Measurements from ENCODE around the gene SH3PXD2A.

The SH3PXD2A gene

DNA sequence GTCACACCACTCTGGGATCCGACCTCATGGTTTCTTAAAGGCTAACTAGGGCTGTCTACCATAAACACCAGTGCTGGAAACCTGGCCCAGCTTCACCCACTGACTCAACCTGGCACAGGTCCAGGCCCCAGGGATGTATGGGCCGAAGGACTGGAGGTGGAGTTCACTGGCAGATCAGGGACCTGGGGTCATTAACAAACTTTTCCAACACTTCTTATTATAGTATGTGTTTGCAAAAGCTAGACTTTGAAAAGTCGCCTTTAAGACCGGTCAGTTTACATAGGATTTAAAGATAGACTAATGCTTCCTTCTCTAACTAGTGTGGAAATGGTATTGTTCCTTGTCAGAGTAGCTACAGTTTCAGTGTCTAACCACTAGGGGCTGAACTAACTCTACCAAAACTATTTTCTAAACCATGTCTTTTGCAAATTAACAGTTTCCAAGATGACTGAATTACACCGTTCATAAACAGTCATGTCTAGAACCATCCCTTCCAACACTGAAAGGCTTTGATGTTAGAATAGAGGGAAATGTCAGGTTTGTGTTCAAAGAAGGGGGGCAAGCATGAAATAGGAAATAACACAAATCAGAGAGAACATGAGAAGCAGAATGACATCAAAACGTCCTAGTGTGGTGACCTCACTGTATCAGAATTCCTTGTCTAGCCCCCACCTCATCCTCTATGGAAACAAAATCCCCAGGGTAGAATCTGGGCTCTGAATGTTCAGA lies 32.9 kb upstream of the SH3PXD2A start:
- Histone ChIP-seq H3K9ac (ENCODE audit: low read depth, low read length) (no peak overlapping the region), H3K36me3 (ENCODE audit: control insufficient read depth, insufficient read depth, low read length) (no peaks in the 10 kb centered on the region), H3K27me3 (ENCODE audit: control insufficient read depth, insufficient read depth, low read length) (no peaks in the 10 kb centered on the region), H3K4me3 (ENCODE audit: low read depth, low read length) (no peak overlapping the region), H3K9me3 (ENCODE audit: control insufficient read depth, insufficient read depth, low read length) (no peaks in the 10 kb centered on the region), H3K4me1 (ENCODE audit: control insufficient read depth, insufficient read depth, low read length) (no peaks in the 10 kb centered on the region)

DNA sequence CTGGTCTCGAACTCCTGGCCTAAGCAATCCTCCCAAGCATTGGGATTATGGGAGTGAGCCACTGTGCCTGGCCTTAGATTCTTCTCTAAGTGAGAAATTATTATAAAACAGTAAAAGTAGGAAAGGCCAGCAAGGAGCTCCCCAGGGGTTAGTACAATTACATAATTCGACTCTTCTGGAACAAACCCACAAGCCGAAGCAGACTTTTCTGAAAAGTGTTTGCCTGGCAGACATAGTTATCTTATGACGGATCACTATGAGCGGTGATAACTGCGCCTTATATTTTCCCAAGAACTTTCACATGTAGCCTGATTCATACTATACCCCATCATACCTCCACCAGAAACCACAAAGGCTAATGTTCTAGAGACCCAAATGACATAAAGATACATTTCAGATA lies 30.2 kb upstream of the SH3PXD2A start:
- Histone ChIP-seq H3K9ac (ENCODE audit: low read depth, low read length) (no peak overlapping the region), H3K36me3 (ENCODE audit: control insufficient read depth, insufficient read depth, low read length) (no peaks in the 10 kb centered on the region), H3K4me1 (ENCODE audit: control insufficient read depth, insufficient read depth, low read length) (no peaks in the 10 kb centered on the region)

DNA sequence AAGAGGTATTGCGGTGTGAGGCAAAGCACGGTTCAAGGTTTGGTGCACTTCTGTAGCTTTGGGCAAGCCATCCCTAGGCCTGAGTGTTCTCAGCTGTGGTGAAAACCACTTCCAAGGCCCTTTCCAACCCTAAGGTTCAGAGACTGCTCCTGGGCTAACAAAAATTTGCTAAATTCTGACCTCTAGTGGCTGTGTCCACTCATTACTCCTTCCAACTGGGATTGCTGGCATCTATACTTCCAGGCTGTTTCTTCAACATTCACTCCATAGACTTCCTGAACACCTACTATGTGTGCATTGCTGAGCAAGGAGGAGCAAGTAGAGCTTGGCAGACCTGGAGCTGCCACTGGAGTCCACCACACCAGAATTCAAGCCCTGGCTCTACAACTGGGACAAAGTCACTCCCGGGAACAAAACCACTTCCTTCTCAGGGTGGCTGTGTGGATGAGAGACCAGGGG lies 29.3 kb upstream of the SH3PXD2A start:
- Histone ChIP-seq H3K27me3 (ENCODE audit: control insufficient read depth, insufficient read depth, low read length) (no peaks in the 10 kb centered on the region), H3K9ac (ENCODE audit: low read depth, low read length) (no peak overlapping the region), H3K4me3 (ENCODE audit: low read depth, low read length) (no peak overlapping the region), H3K4me1 (ENCODE audit: control insufficient read depth, insufficient read depth, low read length) (no peaks in the 10 kb centered on the region), H3K36me3 (ENCODE audit: control insufficient read depth, insufficient read depth, low read length) (no peaks in the 10 kb centered on the region), H3K9me3 (ENCODE audit: control insufficient read depth, insufficient read depth, low read length) (no peaks in the 10 kb centered on the region)

More for the DNA sequence above, 30.2 kb upstream of the SH3PXD2A start:
- H3K9me3 ChIP-seq (ENCODE audit: control insufficient read depth, insufficient read depth, low read length), result no peaks in the 10 kb centered on the region
- no peaks in the 10 kb centered on the region for H3K27me3 ChIP-seq (ENCODE audit: control insufficient read depth, insufficient read depth, low read length)
- H3K4me3 ChIP-seq (ENCODE audit: low read depth, low read length), result no peak overlapping the region

DNA sequence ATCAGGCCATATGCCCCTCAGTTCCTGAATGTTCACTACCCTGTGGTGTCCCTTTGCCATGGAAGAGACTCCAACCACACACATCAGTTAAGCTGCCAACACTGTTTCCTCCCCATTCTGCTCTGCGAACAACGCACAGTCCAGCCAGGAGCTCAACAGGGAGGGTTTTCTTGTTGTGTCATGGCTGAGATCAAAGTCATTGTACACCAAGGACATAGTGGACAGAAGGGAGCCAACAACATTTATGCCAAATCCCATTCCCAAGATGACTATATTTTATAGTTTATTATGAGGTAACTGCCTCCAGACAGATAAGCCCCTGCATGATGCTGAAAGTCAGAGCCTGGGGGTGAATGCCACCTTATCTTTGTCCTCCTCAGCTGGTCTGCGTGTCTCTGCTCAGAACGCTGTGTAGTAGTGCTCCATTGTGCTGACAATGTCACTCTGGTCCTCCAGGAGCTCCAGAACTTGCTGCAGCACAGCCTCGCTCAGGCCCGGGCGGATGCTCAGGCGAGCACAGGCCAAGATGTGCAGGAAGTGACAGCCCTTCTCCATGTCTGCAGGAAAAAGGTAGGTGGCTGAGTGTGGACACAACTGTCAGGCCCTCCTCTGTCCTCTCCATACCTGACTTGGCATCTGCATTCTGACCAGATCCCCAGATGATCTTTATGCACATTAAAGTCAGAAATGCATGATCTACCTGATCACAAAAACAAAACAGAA lies 27.1 kb upstream of the SH3PXD2A start:
- no peaks in the 10 kb centered on the region for H3K36me3 ChIP-seq (ENCODE audit: control insufficient read depth, insufficient read depth, low read length)
- no peaks in the 10 kb centered on the region for H3K4me1 ChIP-seq (ENCODE audit: control insufficient read depth, insufficient read depth, low read length)
- H3K9ac ChIP-seq (ENCODE audit: low read depth, low read length), result no peak overlapping the region
- H3K4me3 ChIP-seq (ENCODE audit: low read depth, low read length), result no peak overlapping the region
- no peaks in the 10 kb centered on the region for H3K9me3 ChIP-seq (ENCODE audit: control insufficient read depth, insufficient read depth, low read length)
- no peaks in the 10 kb centered on the region for H3K27me3 ChIP-seq (ENCODE audit: control insufficient read depth, insufficient read depth, low read length)

DNA sequence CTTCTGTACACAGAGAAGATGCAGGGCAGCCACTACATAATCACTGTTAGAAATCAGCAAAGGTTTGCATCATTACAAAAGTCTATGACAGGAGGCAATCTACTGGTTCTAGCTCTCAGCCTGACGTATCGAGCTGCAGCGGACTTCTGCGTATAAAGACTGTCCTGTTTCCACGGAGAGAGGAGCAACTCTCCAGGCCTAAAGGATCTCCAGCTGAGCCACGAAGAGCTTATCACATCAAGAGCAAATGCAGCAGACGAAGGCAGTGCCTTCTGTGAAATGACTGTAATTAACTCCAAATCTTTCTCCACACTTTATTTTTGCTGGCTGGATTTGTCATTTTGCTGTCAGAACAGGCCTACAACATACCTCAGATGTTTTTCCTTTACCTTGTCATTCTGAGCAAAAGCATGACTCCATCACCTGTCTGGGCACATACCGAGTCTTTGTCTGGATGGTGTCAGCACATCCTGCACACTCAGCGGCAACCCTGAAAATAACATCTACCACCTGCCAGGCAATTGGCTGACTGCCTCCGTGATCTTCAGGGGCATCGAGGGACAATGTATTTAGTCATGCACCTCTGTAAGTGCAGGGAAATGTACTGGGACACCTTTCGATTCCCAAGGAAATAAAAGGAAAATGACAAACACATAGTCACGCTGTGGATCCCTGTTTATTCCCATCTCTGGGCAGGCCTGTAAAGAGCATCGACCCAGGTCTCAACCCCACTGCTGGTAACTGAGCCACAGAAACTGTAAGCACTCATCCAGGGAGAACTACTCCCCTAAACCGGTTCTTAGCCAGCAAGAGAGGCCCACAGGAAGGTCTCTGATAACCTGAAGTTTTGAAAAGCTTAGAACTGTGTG lies 26.3 kb upstream of the SH3PXD2A start:
- Histone ChIP-seq H3K4me1 (ENCODE audit: control insufficient read depth, insufficient read depth, low read length) (no peaks in the 10 kb centered on the region), H3K4me3 (ENCODE audit: low read depth, low read length) (no peak overlapping the region), H3K9ac (ENCODE audit: low read depth, low read length) (no peak overlapping the region), H3K27me3 (ENCODE audit: control insufficient read depth, insufficient read depth, low read length) (no peaks in the 10 kb centered on the region), H3K36me3 (ENCODE audit: control insufficient read depth, insufficient read depth, low read length) (no peaks in the 10 kb centered on the region), H3K9me3 (ENCODE audit: control insufficient read depth, insufficient read depth, low read length) (no peaks in the 10 kb centered on the region)

DNA sequence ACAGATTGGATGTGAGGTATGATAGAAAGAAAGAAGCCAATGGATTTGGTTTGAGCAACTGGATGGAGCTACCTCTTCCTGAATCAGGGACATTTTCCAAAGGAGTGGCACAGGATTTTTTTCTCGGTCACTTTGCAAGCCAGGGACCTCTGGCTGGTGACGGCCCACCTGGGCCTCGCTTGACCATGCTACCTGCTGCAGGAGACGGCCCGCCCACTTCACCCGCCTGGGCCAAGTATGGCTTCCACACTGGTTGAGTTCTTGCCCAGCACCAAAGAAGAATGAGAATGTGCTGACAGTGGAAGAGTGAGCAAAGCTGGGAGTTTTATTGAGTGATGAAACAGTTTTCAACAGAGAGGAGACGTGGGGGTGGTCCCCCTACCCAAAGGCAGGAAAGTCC lies 24.5 kb upstream of the SH3PXD2A start:
- no peaks in the 10 kb centered on the region for H3K27me3 ChIP-seq (ENCODE audit: control insufficient read depth, insufficient read depth, low read length)
- no peak overlapping the region for H3K9ac ChIP-seq (ENCODE audit: low read depth, low read length)
- H3K4me3 ChIP-seq (ENCODE audit: low read depth, low read length), result no peak overlapping the region
- H3K36me3 ChIP-seq (ENCODE audit: control insufficient read depth, insufficient read depth, low read length), result no peaks in the 10 kb centered on the region
- no peaks in the 10 kb centered on the region for H3K4me1 ChIP-seq (ENCODE audit: control insufficient read depth, insufficient read depth, low read length)
- no peaks in the 10 kb centered on the region for H3K9me3 ChIP-seq (ENCODE audit: control insufficient read depth, insufficient read depth, low read length)

DNA sequence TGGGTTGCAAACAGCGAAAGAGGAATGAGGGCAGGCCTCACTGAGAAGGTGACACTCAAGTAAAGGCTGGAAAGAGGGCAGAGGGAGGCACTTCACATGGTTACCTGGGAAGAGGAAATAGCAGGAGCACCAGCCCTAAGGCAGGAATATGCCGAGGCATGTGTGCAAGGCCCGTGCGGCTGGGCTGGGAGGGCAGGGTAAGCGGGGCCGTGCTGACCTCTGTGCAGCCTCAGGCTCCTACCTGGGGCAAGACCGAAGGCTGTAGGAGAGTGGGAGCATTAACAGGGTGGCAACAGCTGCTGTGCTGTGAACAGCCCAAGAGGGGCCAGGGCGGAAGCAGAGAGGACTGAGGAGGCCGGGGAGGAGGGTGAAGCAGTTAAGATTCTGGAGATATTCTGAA lies 24.0 kb upstream of the SH3PXD2A start:
- no peak overlapping the region for H3K9ac ChIP-seq (ENCODE audit: low read depth, low read length)
- H3K4me3 ChIP-seq (ENCODE audit: low read depth, low read length), result no peak overlapping the region
- H3K27me3 ChIP-seq (ENCODE audit: control insufficient read depth, insufficient read depth, low read length), result no peaks in the 10 kb centered on the region
- no peaks in the 10 kb centered on the region for H3K9me3 ChIP-seq (ENCODE audit: control insufficient read depth, insufficient read depth, low read length)
- no peaks in the 10 kb centered on the region for H3K4me1 ChIP-seq (ENCODE audit: control insufficient read depth, insufficient read depth, low read length)
- no peaks in the 10 kb centered on the region for H3K36me3 ChIP-seq (ENCODE audit: control insufficient read depth, insufficient read depth, low read length)

DNA sequence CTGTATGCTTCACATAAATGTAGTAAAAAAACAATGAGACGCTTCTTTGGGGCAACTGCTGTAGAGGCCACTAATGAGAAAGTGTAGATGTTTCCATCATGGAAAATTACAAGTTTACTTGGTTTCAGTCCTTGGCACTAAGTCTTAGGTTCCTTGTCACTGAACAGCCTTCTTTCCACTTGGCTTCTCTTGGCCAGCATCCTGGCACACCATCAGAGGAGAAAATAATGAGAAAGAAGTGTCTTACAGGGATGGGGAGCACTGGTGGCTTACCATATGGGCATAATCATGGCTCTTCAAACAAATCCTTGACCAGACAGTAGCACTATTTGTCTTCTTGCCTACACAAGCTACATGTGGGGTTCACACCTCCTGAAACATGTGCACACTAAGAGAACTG lies 22.5 kb upstream of the SH3PXD2A start:
- H3K4me3 ChIP-seq (ENCODE audit: low read depth, low read length), result no peak overlapping the region
- H3K27me3 ChIP-seq (ENCODE audit: control insufficient read depth, insufficient read depth, low read length), result no peaks in the 10 kb centered on the region
- no peak overlapping the region for H3K9ac ChIP-seq (ENCODE audit: low read depth, low read length)
- no peaks in the 10 kb centered on the region for H3K4me1 ChIP-seq (ENCODE audit: control insufficient read depth, insufficient read depth, low read length)
- no peaks in the 10 kb centered on the region for H3K9me3 ChIP-seq (ENCODE audit: control insufficient read depth, insufficient read depth, low read length)
- H3K36me3 ChIP-seq (ENCODE audit: control insufficient read depth, insufficient read depth, low read length), result no peaks in the 10 kb centered on the region

DNA sequence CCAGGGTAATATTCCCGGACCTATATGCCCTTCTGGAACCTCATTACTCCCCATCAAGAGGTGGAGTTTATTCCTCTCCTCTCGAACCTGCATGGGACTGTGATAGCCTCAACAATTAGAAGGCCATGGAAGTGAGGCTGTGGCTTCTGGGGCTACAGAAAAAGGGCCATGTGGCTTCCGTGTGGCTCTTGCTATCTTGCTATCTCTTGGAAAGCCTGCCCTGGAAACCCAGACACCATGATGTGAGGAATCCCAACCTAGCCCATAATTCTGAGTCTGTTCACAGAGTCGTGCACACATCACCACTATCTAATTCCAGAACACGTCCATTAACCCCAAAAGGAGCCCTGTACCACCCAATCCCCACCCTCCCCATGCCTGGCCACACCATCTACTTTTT lies 20.8 kb upstream of the SH3PXD2A start:
- no peaks in the 10 kb centered on the region for H3K27me3 ChIP-seq (ENCODE audit: control insufficient read depth, insufficient read depth, low read length)
- no peak overlapping the region for H3K4me3 ChIP-seq (ENCODE audit: low read depth, low read length)

DNA sequence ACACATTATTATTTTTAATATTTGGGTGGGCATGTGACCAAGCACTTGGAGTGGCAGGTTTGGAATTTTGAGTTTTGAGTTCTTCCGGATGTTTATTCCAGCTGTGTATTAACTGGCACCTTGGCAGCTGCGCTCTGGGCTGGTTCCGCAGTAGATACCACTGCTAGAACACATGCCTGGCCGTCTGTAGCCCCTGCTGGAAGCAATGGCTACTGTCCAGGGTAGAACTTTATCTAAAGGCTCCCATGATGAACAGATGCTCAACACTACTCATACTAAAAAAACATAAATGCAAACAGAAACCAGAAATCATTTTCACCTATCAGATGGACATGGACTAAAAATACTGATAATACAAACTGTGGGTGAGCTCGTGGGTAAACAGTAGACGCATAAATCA lies 19.4 kb upstream of the SH3PXD2A start:
- no peaks in the 10 kb centered on the region for H3K27me3 ChIP-seq (ENCODE audit: control insufficient read depth, insufficient read depth, low read length)

More for the DNA sequence above, 20.8 kb upstream of the SH3PXD2A start:
- H3K9ac ChIP-seq (ENCODE audit: low read depth, low read length), result no peak overlapping the region
- no peaks in the 10 kb centered on the region for H3K36me3 ChIP-seq (ENCODE audit: control insufficient read depth, insufficient read depth, low read length)
- no peaks in the 10 kb centered on the region for H3K4me1 ChIP-seq (ENCODE audit: control insufficient read depth, insufficient read depth, low read length)
- H3K9me3 ChIP-seq (ENCODE audit: control insufficient read depth, insufficient read depth, low read length), result no peaks in the 10 kb centered on the region

DNA sequence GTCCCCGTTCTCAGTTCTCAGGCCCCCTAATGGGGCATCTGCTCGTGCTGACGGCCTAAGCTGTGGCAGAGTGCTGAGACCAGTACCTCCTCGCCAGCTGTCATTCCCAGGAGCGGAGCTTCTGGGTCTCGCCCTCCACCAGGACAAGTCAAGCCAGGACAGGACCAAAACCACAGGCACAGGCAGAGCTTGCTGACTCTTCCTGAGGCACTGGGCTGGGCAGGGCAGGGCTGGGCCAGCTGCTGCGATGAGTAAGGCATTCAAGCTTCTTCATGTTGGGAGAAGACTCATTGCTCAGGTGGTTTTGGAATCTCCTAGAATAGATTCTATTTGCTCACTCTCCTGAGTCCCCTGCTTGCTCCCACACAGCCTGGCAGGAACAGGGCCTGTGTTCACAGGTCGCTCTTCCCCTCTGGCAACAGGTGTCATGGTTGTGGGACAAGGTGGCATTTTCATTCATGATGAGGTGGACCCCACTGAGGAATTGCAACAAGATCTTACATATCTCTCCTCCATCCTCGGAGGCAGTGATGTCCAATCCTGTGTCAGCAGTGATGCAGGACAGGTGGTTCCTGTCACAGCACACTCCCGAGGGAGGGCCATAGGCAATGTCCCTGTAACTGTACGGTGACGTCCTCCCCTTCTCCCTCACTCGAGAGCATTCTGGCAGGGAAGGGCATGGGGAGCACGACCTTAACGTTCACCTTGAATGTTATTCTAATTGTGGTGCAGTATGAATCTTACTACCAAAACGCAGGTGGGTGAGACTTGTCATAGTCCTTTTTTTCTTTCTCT lies 17.0 kb upstream of the SH3PXD2A start:
- Histone ChIP-seq H3K4me1 (ENCODE audit: control insufficient read depth, insufficient read depth, low read length) (peaks cover 3% of the 10 kb centered on the region), H3K9me3 (ENCODE audit: control insufficient read depth, insufficient read depth, low read length) (no peaks in the 10 kb centered on the region), H3K9ac (ENCODE audit: low read depth, low read length) (no peak overlapping the region)

More for the DNA sequence above, 19.4 kb upstream of the SH3PXD2A start:
- no peaks in the 10 kb centered on the region for H3K36me3 ChIP-seq (ENCODE audit: control insufficient read depth, insufficient read depth, low read length)
- H3K9me3 ChIP-seq (ENCODE audit: control insufficient read depth, insufficient read depth, low read length), result no peaks in the 10 kb centered on the region
- H3K4me1 ChIP-seq (ENCODE audit: control insufficient read depth, insufficient read depth, low read length), result peaks cover 3% of the 10 kb centered on the region
- no peak overlapping the region for H3K4me3 ChIP-seq (ENCODE audit: low read depth, low read length)
- no peak overlapping the region for H3K9ac ChIP-seq (ENCODE audit: low read depth, low read length)

More for the DNA sequence above, 17.0 kb upstream of the SH3PXD2A start:
- H3K4me3 ChIP-seq (ENCODE audit: low read depth, low read length), result no peak overlapping the region
- no peaks in the 10 kb centered on the region for H3K27me3 ChIP-seq (ENCODE audit: control insufficient read depth, insufficient read depth, low read length)
- no peaks in the 10 kb centered on the region for H3K36me3 ChIP-seq (ENCODE audit: control insufficient read depth, insufficient read depth, low read length)

All from iPS-15b (cell line).